B cell (primary cell): ENCODE measurements around the gene SKIC8. TPM values are rescaled to one million over a fixed set of nuclear protein-coding genes. Genes with fewer than 3 reads are reported as not detected.

Experiments used
- ATAC-seq: fragments of 200-7000 bp; cut with Tn5 transposase; one replicate; pipeline ENCODE4 v1.10.0; 2021; ENCODE audit warnings: low read depth, mild to moderate bottlenecking, moderate number of reproducible peaks, moderate library complexity
- CTCF ChIA-PET: fragments of 350-600 bp; sonication (Branson Sonifier 250); formaldehyde crosslinking; loops from one replicate; lab custom pipeline; 2021; ENCODE audit warnings: antibody characterized with exemption, inconsistent platforms; lab: Charles Lee
- POLR2A ChIA-PET: fragments of 350-600 bp; sonication (Branson Sonifier 250); formaldehyde crosslinking; loops from one replicate; lab custom pipeline; 2021; ENCODE audit warnings: antibody characterized with exemption; lab: Charles Lee
- DNase-seq: peaks from one replicate; pipeline ENCODE4 v3.0.0; 2013
- H2AFZ ChIP-seq: 2 replicates; pipeline ENCODE4 v1.6.1; 2012; ENCODE audit warnings: mild to moderate bottlenecking, low read depth, low read length; ENCODE audit not compliant: insufficient read depth, poor library complexity, severe bottlenecking
- H3K27ac ChIP-seq, 2 donors: 1 replicate in 1 of 2; 2 replicates in 1 of 2; pipeline ENCODE4 v1.5.1; 2012 to 2013; ENCODE audit warnings: low read length in 2 of 2, mild to moderate bottlenecking in 2 of 2, moderate library complexity in 1 of 2
- H3K27me3 ChIP-seq, 4 experiments: fragments of 200-600 bp in 1 of 4; sonication (generic) in 1 of 4; replicated peaks in 1 of 4; 1 replicate in 2 of 4; 2 replicates in 2 of 4; pipeline versions ENCODE4 v1.6.1 to v1.7.0; 2013 to 2016; ENCODE audit warnings: low read length in 3 of 4, mild to moderate bottlenecking in 2 of 4, mixed read lengths in 1 of 4, moderate library complexity in 1 of 4; ENCODE audit not compliant: insufficient read depth in 4 of 4, control insufficient read depth in 3 of 4; ENCODE audit errors: control extremely low read depth in 1 of 4
- H3K36me3 ChIP-seq, 2 experiments: replicated peaks in 1 of 2; 1 replicate in 1 of 2; 2 replicates in 1 of 2; pipeline versions ENCODE4 v1.6.1 to v1.7.1; 2013; ENCODE audit warnings: low read length in 1 of 2; ENCODE audit not compliant: insufficient read depth in 2 of 2, control insufficient read depth in 1 of 2; ENCODE audit errors: control extremely low read depth in 1 of 2, extremely low read depth in 1 of 2
- H3K4me1 ChIP-seq, 2 donors: fragments of 200-600 bp in 1 of 2; sonication (generic) in 1 of 2; 1 replicate in 1 of 2; 2 replicates in 1 of 2; pipeline versions ENCODE4 v1.5.1 to v1.6.1; 2013 to 2017; ENCODE audit warnings: low read length in 2 of 2; ENCODE audit not compliant: control insufficient read depth in 2 of 2, insufficient read depth in 2 of 2
- H3K4me2 ChIP-seq: replicated peaks from 2 replicates; pipeline ENCODE3; 2012; ENCODE audit warnings: mild to moderate bottlenecking, low read depth, low read length; ENCODE audit not compliant: poor library complexity, severe bottlenecking
- H3K4me3 ChIP-seq, 5 experiments: fragments of 200-600 bp in 1 of 5; sonication (generic) in 1 of 5; 1 replicate in 3 of 5; 2 replicates in 2 of 5; pipeline versions ENCODE4 v1.5.1 to v1.7.0; 2011 to 2016; ENCODE audit warnings: low read length in 4 of 5, mild to moderate bottlenecking in 4 of 5, low read depth in 2 of 5, control low read depth in 1 of 5, moderate library complexity in 1 of 5; ENCODE audit not compliant: insufficient read depth in 1 of 5; ENCODE audit errors: control extremely low read depth in 1 of 5, extremely low read depth in 1 of 5
- H3K79me2 ChIP-seq: fragments of 200-600 bp; sonication (generic); one replicate; pipeline ENCODE4 v1.6.0; 2016; ENCODE audit warnings: low read length; ENCODE audit not compliant: control insufficient read depth, insufficient read depth
- H3K9ac ChIP-seq: fragments of 200-600 bp; sonication (generic); 2 replicates; pipeline ENCODE4 v1.6.1; 2017; ENCODE audit warnings: mild to moderate bottlenecking, low read length, moderate library complexity
- H3K9me3 ChIP-seq, 3 donors: one replicate each; pipeline versions ENCODE4 v1.6.1 to v1.7.1; 2013; ENCODE audit warnings: low read length in 2 of 3; ENCODE audit not compliant: control insufficient read depth in 2 of 3, insufficient read depth in 1 of 3; ENCODE audit errors: control extremely low read depth in 1 of 3
- H4K20me1 ChIP-seq: 2 replicates; pipeline ENCODE4 v1.6.0; 2012; ENCODE audit warnings: mild to moderate bottlenecking, low read length; ENCODE audit not compliant: insufficient read depth, control insufficient read depth, poor library complexity, severe bottlenecking
- H3K27ac Mint-ChIP-seq: one replicate; pipeline ENCODE4 v1.8.0; 2021; ENCODE audit warnings: mixed read lengths
- H3K27me3 Mint-ChIP-seq: one replicate; pipeline ENCODE4 v1.8.0; 2021; ENCODE audit warnings: mixed read lengths
- H3K4me1 Mint-ChIP-seq: one replicate; pipeline ENCODE4 v1.8.0; 2021; ENCODE audit warnings: mixed read lengths
- H3K4me3 Mint-ChIP-seq: one replicate; pipeline ENCODE4 v1.8.0; 2021; ENCODE audit warnings: mixed read lengths
- H3K9me3 Mint-ChIP-seq: one replicate; pipeline ENCODE4 v1.8.0; 2022; ENCODE audit warnings: mixed read lengths; ENCODE audit not compliant: insufficient read depth
- CTCF ChIP-seq: fragments of 200-600 bp; IDR thresholded peaks from one replicate; pipeline ENCODE4 v1.8.0; 2022; ENCODE audit warnings: antibody characterized with exemption, mild to moderate bottlenecking
- EZH2 ChIP-seq: IDR thresholded peaks from 2 replicates; pipeline ENCODE4 v1.6.1; 2012; ENCODE audit warnings: borderline replicate concordance, low read depth, mild to moderate bottlenecking, moderate library complexity, low read length; ENCODE audit not compliant: insufficient read depth, poor library complexity, severe bottlenecking
- WGBS: methylation state at CpG from one replicate; pipeline ENCODE4 v1.1.5; 2013; ENCODE audit warnings: missing lambda C conversion rate; ENCODE audit not compliant: insufficient coverage; 5-methylcytosine and 5-hydroxymethylcytosine counted together
- intact Hi-C: fragments of 100-400 bp; cut with micrococcal nuclease; formaldehyde crosslinking; loops from one replicate; pipeline ENCODE4 v1.10.0; 2022
- polyA plus RNA-seq: library from polyadenylated mRNA; depleted of rRNA; stranded (reverse); fragments of >200 nt; gene quantifications from 2 replicates; pipeline ENCODE4 v1.2.3, GENCODE V29; 2012
- total RNA-seq, 2 donors: library from RNA; stranded (reverse); fragments of 120-200 nt in 1 of 2; gene quantifications; 1 replicate in 1 of 2; 2 replicates in 1 of 2; pipeline versions ENCODE4 v1.2.3 to v1.2.4, GENCODE V29; 2013 to 2022

Gene SKIC8
- total and polyA plus RNA-seq, 2 donors (not counting 1 experiment from before 2014, with no cell fraction given) = 31.9 to 40.2 TPM

- DNase-seq (no peak), ATAC-seq (no peak)
- H3K27ac Mint-ChIP-seq = no peak overlapping the region
- intact Hi-C loops = no loop called here
- no peaks in the 10 kb centered on the region for H3K27me3 ChIP-seq
- no peaks in the 10 kb centered on the region for H3K4me1 Mint-ChIP-seq
- H3K36me3 ChIP-seq = no peaks in the 10 kb centered on the region
- H4K20me1 ChIP-seq = no peaks in the 10 kb centered on the region
- 43% methylated on average over 4 of the region's 4 CpGs for WGBS
- TF ChIP-seq CTCF (no peak), EZH2 (no peak)
- ChIA-PET POLR2A (no interaction called here), CTCF (no interaction called here)
- no peak overlapping the region for H3K4me3 ChIP-seq
- no peaks in the 10 kb centered on the region for H3K79me2 ChIP-seq
- H3K27me3 Mint-ChIP-seq = no peaks in the 10 kb centered on the region
- H3K4me2 ChIP-seq = no peak overlapping the region
- H2AFZ ChIP-seq = no peak overlapping the region
- H3K9me3 ChIP-seq = no peaks in the 10 kb centered on the region
- H3K9me3 Mint-ChIP-seq = no peaks in the 10 kb centered on the region
- no peak overlapping the region for H3K4me3 Mint-ChIP-seq
- H3K27ac ChIP-seq = no peak overlapping the region
- no peaks in the 10 kb centered on the region for H3K4me1 ChIP-seq
- no peak overlapping the region for H3K9ac ChIP-seq
Observed at GRCh38 chr15:78329625-78330024, 30.2 kb upstream of the SKIC8 start.

- H3K4me2 ChIP-seq = no peak overlapping the region
- H3K4me3 Mint-ChIP-seq = no peak overlapping the region
- H3K9ac ChIP-seq = no peak overlapping the region
- no peaks in the 10 kb centered on the region for H4K20me1 ChIP-seq
- CTCF ChIA-PET = interaction anchor here (1.0 kb wide), 1 partner anchor 419 kb away, joined by 3 read pairs; no protein-coding TSS in a partner anchor
- H3K4me1 ChIP-seq = no peaks in the 10 kb centered on the region
- no peaks in the 10 kb centered on the region for H3K9me3 Mint-ChIP-seq
- H3K27ac ChIP-seq = no peak overlapping the region
- TF ChIP-seq CTCF (no peak), EZH2 (no peak)
- POLR2A ChIA-PET = no interaction called here
- no peaks in the 10 kb centered on the region for H3K27me3 ChIP-seq
- no peaks in the 10 kb centered on the region for H3K79me2 ChIP-seq
- H3K4me3 ChIP-seq = no peak overlapping the region
- no peaks in the 10 kb centered on the region for H3K4me1 Mint-ChIP-seq
- intact Hi-C loops = no loop called here
- DNase-seq = no peak
- H3K9me3 ChIP-seq = no peaks in the 10 kb centered on the region
- no peak overlapping the region for H3K27ac Mint-ChIP-seq
- H3K36me3 ChIP-seq = no peaks in the 10 kb centered on the region
- WGBS = 93% methylated on average over 1 of the region's 1 CpG
- no peak overlapping the region for H2AFZ ChIP-seq
- no peak for ATAC-seq
- H3K27me3 Mint-ChIP-seq = no peaks in the 10 kb centered on the region
Observed at GRCh38 chr15:78327466-78327865, 28.1 kb upstream of the SKIC8 start.
